NCI-H187 treated with DMSO at 0.1 percent for 48 hours (cell line): ENCODE results near the gene RPN1.

Experiments
- DNase-seq: peaks from one replicate; lab custom pipeline; 2025; lab: John Stamatoyannopoulos, UW

RPN1 gene

DNA sequence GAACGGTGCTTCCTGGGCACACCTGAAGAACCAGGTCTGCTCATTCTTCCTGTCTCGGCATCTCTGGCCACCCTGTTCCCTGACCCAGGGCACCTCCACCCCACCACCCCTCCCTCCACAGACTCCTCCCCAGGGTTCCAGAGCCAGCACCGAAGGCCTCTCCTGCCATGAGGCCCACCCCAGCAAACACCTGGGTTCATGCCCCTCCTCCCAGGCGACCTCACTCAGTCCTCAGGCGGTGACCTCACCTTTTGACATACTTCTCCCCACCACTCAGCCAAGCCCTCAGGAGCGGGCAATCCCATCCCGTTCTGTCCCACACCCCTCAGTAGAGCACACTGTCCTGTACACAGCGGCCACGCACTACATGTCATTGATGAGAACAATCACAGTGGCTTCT, 72.3 kb downstream of the RPN1 start:
- DNase-seq: no peak

DNA sequence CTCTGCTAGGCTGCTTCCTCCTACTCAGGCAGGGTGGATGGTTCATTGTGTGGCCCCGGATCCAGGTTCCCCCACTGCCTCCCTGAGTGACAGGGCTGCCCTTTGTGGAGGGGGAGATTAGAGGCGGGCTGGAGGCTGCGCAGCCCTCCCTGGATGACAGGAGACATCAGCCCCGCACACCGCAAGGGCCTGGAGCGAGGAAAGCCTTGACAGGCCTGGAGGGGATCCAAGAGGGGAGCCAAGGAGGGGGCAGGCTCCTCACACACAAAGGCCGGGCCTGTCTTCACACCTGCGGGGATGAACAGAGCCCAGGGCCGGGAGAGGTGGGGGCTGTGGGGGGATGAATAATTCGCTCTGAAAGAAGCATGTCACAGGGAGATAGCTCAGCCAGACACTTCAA, 72.9 kb downstream of the RPN1 start:
- no peak for DNase-seq

DNA sequence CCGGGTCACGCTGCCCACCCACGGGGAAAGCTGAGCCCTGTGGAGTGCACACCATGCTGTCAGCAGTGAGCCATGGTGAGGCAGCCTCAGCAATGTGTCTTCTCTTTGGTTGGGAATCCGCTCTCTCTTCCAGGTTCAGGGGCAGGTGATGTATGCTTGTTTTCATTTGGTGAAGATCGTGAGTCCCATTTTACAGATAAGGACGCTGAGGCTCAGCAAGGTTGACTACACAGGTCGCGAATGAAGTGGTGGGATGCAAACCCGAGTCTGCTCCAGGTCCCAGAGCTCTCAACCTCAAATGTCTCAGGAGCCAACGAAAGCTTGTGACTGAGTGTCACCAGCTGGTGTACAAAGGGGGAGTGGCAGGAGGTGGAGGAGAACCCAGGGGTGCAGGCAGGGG, 74.3 kb downstream of the RPN1 start:
- DNase-seq: no peak

DNA sequence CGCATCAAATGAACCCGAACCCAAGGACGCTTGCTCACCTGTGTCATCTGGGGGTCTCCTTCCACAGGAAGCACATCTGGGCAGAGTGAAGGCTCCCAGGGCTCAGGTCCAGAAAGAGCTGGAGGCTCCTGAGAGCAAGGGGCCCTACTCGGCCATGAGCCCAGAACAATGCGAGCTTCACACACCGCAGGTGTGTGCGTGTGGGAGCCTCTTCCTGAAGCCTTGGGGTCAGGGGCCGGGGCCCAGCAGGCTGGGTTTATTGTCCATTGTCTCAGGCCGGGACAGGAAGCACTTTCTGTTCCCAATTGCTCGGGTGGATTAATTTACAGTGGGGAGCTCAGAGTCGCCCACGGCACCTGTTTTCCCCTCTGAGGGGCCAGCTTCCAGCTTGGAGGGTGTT, 74.8 kb downstream of the RPN1 start:
- DNase-seq: no peak

DNA sequence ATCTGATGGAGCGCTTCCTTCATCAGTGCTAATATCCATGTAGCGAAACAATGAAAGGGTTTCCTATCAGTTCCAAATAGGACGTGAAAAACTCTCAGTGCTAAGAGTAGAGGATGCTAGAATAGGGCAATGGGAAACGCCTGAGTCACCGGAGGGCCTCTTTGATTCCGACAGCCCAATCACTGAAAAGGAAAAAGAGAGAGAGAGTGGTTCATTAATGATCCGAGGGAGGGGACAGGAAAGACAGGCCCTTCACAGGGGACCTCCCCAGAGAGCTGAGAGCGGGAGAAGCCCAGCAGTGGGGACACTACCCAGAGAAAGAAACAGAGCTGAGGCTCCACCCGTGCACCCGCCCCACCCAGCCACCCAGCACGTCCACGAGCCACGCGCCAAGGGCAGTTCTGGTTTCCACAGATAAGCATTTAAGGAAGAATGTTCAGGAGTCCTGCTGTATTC, 76.9 kb downstream of the RPN1 start:
- no peak for DNase-seq

DNA sequence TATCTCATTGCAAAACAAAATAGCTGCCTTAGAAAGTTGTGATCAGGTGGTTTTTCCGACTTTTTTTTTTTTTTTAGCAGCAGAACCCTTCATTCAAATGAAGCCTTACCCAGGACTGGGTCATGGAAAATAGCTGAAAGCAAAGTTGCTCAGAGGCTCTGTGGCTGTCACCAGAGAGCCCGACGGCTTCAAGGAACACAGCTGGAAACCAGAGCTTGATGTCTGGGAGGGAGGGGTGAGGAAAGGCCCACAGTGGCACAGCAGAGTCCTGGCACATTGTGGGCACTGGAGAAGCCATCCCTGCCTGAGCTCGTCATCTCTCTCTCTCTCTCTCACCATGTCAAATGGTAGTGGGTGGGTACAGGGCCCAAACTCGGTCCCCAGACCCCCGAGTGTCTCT, 77.5 kb downstream of the RPN1 start:
- no peak for DNase-seq

DNA sequence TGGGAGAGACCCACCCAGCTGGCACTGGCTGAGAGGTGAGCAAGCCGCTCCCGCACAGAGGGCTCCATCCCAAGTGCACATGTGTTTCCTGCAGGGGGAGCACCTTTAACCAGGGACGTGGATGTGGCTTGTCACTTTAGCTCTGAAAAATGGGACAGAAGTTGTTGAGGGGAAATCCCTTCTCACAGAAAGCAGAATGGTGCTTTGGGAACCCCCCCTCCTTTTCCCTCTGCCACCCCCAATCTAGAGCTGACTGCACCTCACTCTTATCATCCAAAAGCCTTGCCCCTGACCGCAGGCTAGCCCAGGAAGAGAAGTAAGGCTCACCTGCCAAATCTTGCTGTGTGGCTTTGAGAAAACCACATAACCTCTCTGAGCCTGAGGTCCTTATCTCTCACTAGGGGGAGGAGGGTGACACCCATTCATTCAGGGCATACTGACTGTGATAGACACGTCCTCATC, 77.9 kb downstream of the RPN1 start:
- no peak for DNase-seq

DNA sequence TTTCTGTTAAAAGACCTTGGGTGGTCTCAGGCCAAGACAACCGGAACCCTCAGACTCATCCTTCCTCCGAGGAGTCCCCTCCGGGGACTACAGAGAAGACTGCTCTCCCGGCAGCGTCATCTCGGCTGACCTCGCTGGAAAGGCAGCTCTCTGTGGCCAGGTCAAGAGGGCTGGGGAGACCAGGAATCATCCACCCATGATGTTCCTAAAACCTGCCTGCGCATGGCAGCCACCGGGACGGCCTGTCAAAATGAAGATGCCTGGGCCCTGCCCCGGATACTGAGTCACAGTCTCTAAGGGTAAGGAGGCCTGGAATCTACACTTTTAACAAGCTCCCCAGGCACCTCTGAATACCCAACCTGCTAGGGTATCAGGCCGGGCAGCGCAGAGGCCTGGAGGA, 78.6 kb downstream of the RPN1 start:
- DNase-seq: no peak
